B cell (primary cell): ENCODE data around the gene CD300LB. TPM values are rescaled to one million over a fixed set of nuclear protein-coding genes. Genes with fewer than 3 reads are reported as not detected.

Source experiments
- ATAC-seq: fragments of 200-7000 bp; cut with Tn5 transposase; one replicate; pipeline ENCODE4 v1.10.0; 2021; ENCODE audit warnings: low read depth, mild to moderate bottlenecking, moderate number of reproducible peaks, moderate library complexity
- CTCF ChIA-PET: fragments of 350-600 bp; sonication (Branson Sonifier 250); formaldehyde crosslinking; loops from one replicate; lab custom pipeline; 2021; ENCODE audit warnings: antibody characterized with exemption, inconsistent platforms; lab: Charles Lee
- POLR2A ChIA-PET: fragments of 350-600 bp; sonication (Branson Sonifier 250); formaldehyde crosslinking; loops from one replicate; lab custom pipeline; 2021; ENCODE audit warnings: antibody characterized with exemption; lab: Charles Lee
- DNase-seq: peaks from one replicate; pipeline ENCODE4 v3.0.0; 2013
- H2AFZ ChIP-seq: 2 replicates; pipeline ENCODE4 v1.6.1; 2012; ENCODE audit warnings: mild to moderate bottlenecking, low read depth, low read length; ENCODE audit not compliant: insufficient read depth, poor library complexity, severe bottlenecking
- H3K27ac ChIP-seq, 2 donors: 1 replicate in 1 of 2; 2 replicates in 1 of 2; pipeline ENCODE4 v1.5.1; 2012 to 2013; ENCODE audit warnings: low read length in 2 of 2, mild to moderate bottlenecking in 2 of 2, moderate library complexity in 1 of 2
- H3K27me3 ChIP-seq, 4 experiments: fragments of 200-600 bp in 1 of 4; sonication (generic) in 1 of 4; replicated peaks in 1 of 4; 1 replicate in 2 of 4; 2 replicates in 2 of 4; pipeline versions ENCODE4 v1.6.1 to v1.7.0; 2013 to 2016; ENCODE audit warnings: low read length in 3 of 4, mild to moderate bottlenecking in 2 of 4, mixed read lengths in 1 of 4, moderate library complexity in 1 of 4; ENCODE audit not compliant: insufficient read depth in 4 of 4, control insufficient read depth in 3 of 4; ENCODE audit errors: control extremely low read depth in 1 of 4
- H3K36me3 ChIP-seq, 2 experiments: replicated peaks in 1 of 2; 1 replicate in 1 of 2; 2 replicates in 1 of 2; pipeline versions ENCODE4 v1.6.1 to v1.7.1; 2013; ENCODE audit warnings: low read length in 1 of 2; ENCODE audit not compliant: insufficient read depth in 2 of 2, control insufficient read depth in 1 of 2; ENCODE audit errors: control extremely low read depth in 1 of 2, extremely low read depth in 1 of 2
- H3K4me1 ChIP-seq, 2 donors: fragments of 200-600 bp in 1 of 2; sonication (generic) in 1 of 2; 1 replicate in 1 of 2; 2 replicates in 1 of 2; pipeline versions ENCODE4 v1.5.1 to v1.6.1; 2013 to 2017; ENCODE audit warnings: low read length in 2 of 2; ENCODE audit not compliant: control insufficient read depth in 2 of 2, insufficient read depth in 2 of 2
- H3K4me2 ChIP-seq: replicated peaks from 2 replicates; pipeline ENCODE3; 2012; ENCODE audit warnings: mild to moderate bottlenecking, low read depth, low read length; ENCODE audit not compliant: poor library complexity, severe bottlenecking
- H3K4me3 ChIP-seq, 5 experiments: fragments of 200-600 bp in 1 of 5; sonication (generic) in 1 of 5; 1 replicate in 3 of 5; 2 replicates in 2 of 5; pipeline versions ENCODE4 v1.5.1 to v1.7.0; 2011 to 2016; ENCODE audit warnings: low read length in 4 of 5, mild to moderate bottlenecking in 4 of 5, low read depth in 2 of 5, control low read depth in 1 of 5, moderate library complexity in 1 of 5; ENCODE audit not compliant: insufficient read depth in 1 of 5; ENCODE audit errors: control extremely low read depth in 1 of 5, extremely low read depth in 1 of 5
- H3K79me2 ChIP-seq: fragments of 200-600 bp; sonication (generic); one replicate; pipeline ENCODE4 v1.6.0; 2016; ENCODE audit warnings: low read length; ENCODE audit not compliant: control insufficient read depth, insufficient read depth
- H3K9ac ChIP-seq: fragments of 200-600 bp; sonication (generic); 2 replicates; pipeline ENCODE4 v1.6.1; 2017; ENCODE audit warnings: mild to moderate bottlenecking, low read length, moderate library complexity
- H3K9me3 ChIP-seq, 3 donors: one replicate each; pipeline versions ENCODE4 v1.6.1 to v1.7.1; 2013; ENCODE audit warnings: low read length in 2 of 3; ENCODE audit not compliant: control insufficient read depth in 2 of 3, insufficient read depth in 1 of 3; ENCODE audit errors: control extremely low read depth in 1 of 3
- H4K20me1 ChIP-seq: 2 replicates; pipeline ENCODE4 v1.6.0; 2012; ENCODE audit warnings: mild to moderate bottlenecking, low read length; ENCODE audit not compliant: insufficient read depth, control insufficient read depth, poor library complexity, severe bottlenecking
- H3K27ac Mint-ChIP-seq: one replicate; pipeline ENCODE4 v1.8.0; 2021; ENCODE audit warnings: mixed read lengths
- H3K27me3 Mint-ChIP-seq: one replicate; pipeline ENCODE4 v1.8.0; 2021; ENCODE audit warnings: mixed read lengths
- H3K4me1 Mint-ChIP-seq: one replicate; pipeline ENCODE4 v1.8.0; 2021; ENCODE audit warnings: mixed read lengths
- H3K4me3 Mint-ChIP-seq: one replicate; pipeline ENCODE4 v1.8.0; 2021; ENCODE audit warnings: mixed read lengths
- H3K9me3 Mint-ChIP-seq: one replicate; pipeline ENCODE4 v1.8.0; 2022; ENCODE audit warnings: mixed read lengths; ENCODE audit not compliant: insufficient read depth
- EZH2 ChIP-seq: IDR thresholded peaks from 2 replicates; pipeline ENCODE4 v1.6.1; 2012; ENCODE audit warnings: borderline replicate concordance, low read depth, mild to moderate bottlenecking, moderate library complexity, low read length; ENCODE audit not compliant: insufficient read depth, poor library complexity, severe bottlenecking
- WGBS: methylation state at CpG from one replicate; pipeline ENCODE4 v1.1.5; 2013; ENCODE audit warnings: missing lambda C conversion rate; ENCODE audit not compliant: insufficient coverage; 5-methylcytosine and 5-hydroxymethylcytosine counted together
- intact Hi-C: fragments of 100-400 bp; cut with micrococcal nuclease; formaldehyde crosslinking; loops from one replicate; pipeline ENCODE4 v1.10.0; 2022
- polyA plus RNA-seq: library from polyadenylated mRNA; depleted of rRNA; stranded (reverse); fragments of >200 nt; gene quantifications from 2 replicates; pipeline ENCODE4 v1.2.3, GENCODE V29; 2012
- total RNA-seq, 2 donors: library from RNA; stranded (reverse); fragments of 120-200 nt in 1 of 2; gene quantifications; 1 replicate in 1 of 2; 2 replicates in 1 of 2; pipeline versions ENCODE4 v1.2.3 to v1.2.4, GENCODE V29; 2013 to 2022
- TF ChIP-seq, protein P1 (sequence below): fragments of 200-600 bp; IDR thresholded peaks from one replicate; pipeline ENCODE4 v1.8.0; 2022; ENCODE audit warnings: antibody characterized with exemption, mild to moderate bottlenecking

Gene CD300LB
- total and polyA plus RNA-seq, 2 donors (not counting 1 experiment from before 2014, with no cell fraction given): 0.12 to 0.39 TPM

DNA sequence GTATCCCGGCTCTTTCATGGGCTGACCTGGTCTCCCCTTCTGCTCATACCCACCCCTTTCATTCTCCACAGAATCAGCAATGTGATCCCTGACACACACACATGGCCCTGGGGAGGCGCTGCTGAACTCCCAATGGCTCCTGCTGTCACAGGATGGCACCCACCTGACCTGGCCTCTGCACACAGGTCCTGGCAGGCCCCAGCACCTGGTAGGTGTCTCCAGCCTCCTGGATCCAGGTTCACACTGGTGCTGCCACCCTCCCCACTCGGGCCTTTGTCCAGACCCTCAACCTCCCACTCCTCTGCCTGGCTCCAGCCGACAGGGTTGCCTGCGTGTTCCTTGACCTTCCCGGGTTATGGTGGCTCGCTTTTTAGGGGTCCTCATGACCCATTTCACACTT is 16.0 kb upstream of the CD300LB start:
- DNase-seq: no peak
- Mint-ChIP-seq H3K27ac (no peak overlapping the region), H3K4me1 (peaks cover 3% of the 10 kb centered on the region), H3K4me3 (no peak overlapping the region), H3K27me3 (peaks cover 14% of the 10 kb centered on the region), H3K9me3 (no peaks in the 10 kb centered on the region)
- CTCF ChIA-PET: no interaction called here
- intact Hi-C loops: no loop called here
- POLR2A ChIA-PET: no interaction called here
- Histone ChIP-seq H3K79me2 (no peaks in the 10 kb centered on the region), H3K27ac (no peak overlapping the region), H4K20me1 (no peaks in the 10 kb centered on the region), H3K36me3 (no peaks in the 10 kb centered on the region), H3K9ac (no peak overlapping the region), H3K27me3 (peaks cover 0 to 4% (median 1%) of the 10 kb centered on the region in 4 experiments), H3K9me3 (no peaks in the 10 kb centered on the region), H3K4me3 (no peak overlapping the region), H3K4me2 (no peak overlapping the region), H3K4me1 (peaks cover 4 to 19% of the 10 kb centered on the region in 2 donors), H2AFZ (no peak overlapping the region)
- no peak for ATAC-seq
- WGBS: 98% methylated on average over 7 of the region's 7 CpGs
- TF ChIP-seq, protein P1, sequence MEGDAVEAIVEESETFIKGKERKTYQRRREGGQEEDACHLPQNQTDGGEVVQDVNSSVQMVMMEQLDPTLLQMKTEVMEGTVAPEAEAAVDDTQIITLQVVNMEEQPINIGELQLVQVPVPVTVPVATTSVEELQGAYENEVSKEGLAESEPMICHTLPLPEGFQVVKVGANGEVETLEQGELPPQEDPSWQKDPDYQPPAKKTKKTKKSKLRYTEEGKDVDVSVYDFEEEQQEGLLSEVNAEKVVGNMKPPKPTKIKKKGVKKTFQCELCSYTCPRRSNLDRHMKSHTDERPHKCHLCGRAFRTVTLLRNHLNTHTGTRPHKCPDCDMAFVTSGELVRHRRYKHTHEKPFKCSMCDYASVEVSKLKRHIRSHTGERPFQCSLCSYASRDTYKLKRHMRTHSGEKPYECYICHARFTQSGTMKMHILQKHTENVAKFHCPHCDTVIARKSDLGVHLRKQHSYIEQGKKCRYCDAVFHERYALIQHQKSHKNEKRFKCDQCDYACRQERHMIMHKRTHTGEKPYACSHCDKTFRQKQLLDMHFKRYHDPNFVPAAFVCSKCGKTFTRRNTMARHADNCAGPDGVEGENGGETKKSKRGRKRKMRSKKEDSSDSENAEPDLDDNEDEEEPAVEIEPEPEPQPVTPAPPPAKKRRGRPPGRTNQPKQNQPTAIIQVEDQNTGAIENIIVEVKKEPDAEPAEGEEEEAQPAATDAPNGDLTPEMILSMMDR: no peak
- TF ChIP-seq EZH2: no peak

DNA sequence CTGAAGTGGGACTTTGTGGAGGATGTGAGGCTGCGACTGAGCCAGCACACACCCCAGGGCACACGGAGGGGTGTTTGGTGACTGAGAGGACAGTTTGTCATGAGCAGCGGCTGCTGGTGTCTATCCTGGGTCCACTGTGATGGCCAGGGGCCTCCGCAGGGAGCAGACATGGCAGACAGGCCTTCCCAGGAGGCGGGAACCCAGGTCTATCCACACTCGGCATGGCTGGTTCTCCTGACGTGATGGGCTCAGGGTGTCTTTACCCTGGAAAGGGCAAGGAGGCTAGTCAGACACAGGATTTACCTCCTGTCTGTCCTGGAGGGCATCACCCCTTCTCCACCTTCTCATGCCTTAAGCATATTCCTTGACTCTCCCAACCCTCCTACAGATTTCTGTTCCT is 15.3 kb upstream of the CD300LB start:
- no peak overlapping the region for H3K27ac ChIP-seq
- 86% methylated on average over 6 of the region's 7 CpGs for WGBS
- H3K79me2 ChIP-seq: no peaks in the 10 kb centered on the region
- no peak overlapping the region for H2AFZ ChIP-seq
- no peaks in the 10 kb centered on the region for H3K9me3 Mint-ChIP-seq
- H3K27me3 Mint-ChIP-seq: peaks cover 19% of the 10 kb centered on the region
- H4K20me1 ChIP-seq: no peaks in the 10 kb centered on the region
- H3K4me3 Mint-ChIP-seq: no peak overlapping the region
- no peaks in the 10 kb centered on the region for H3K9me3 ChIP-seq
- ChIA-PET POLR2A (no interaction called here), CTCF (interaction anchor here (1.2 kb wide), 1 partner anchor 14 kb away, joined by 3 read pairs; no protein-coding TSS in a partner anchor)
- DNase-seq (no peak), ATAC-seq (no peak)
- H3K4me1 Mint-ChIP-seq: peaks cover 3% of the 10 kb centered on the region
- intact Hi-C loops: no loop called here
- H3K9ac ChIP-seq: no peak overlapping the region
- no peak overlapping the region for H3K27ac Mint-ChIP-seq
- peaks cover 0 to 4% (median 1%) of the 10 kb centered on the region in 4 experiments for H3K27me3 ChIP-seq
- H3K4me1 ChIP-seq: peaks cover 4 to 19% of the 10 kb centered on the region in 2 donors
- H3K4me3 ChIP-seq: no peak overlapping the region
- TF ChIP-seq, protein P1: no peak
- no peak for TF ChIP-seq EZH2
- no peak overlapping the region for H3K4me2 ChIP-seq
- H3K36me3 ChIP-seq: no peaks in the 10 kb centered on the region
